CD8-positive, alpha-beta memory T cell (primary cell): Measurements from ENCODE around the gene CCNK. TPM values are rescaled to one million over a fixed set of nuclear protein-coding genes. Genes with fewer than 3 reads are reported as not detected.

Source experiments
- CTCF ChIA-PET: fragments of 350-600 bp; sonication (Branson Sonifier 250); formaldehyde crosslinking; loops from one replicate; lab custom pipeline; 2021; ENCODE audit warnings: antibody characterized with exemption; lab: Charles Lee
- POLR2A ChIA-PET: fragments of 350-600 bp; sonication (Branson Sonifier 250); formaldehyde crosslinking; loops from one replicate; lab custom pipeline; 2021; ENCODE audit warnings: antibody characterized with exemption; lab: Charles Lee
- DNase-seq, 5 donors: peaks; one replicate each; pipeline versions ENCODE4 v3.0.0 to v3.0.0-alpha.2; 2020 to 2022; ENCODE audit warnings: mixed read lengths in 1 of 5
- H3K27ac ChIP-seq: one replicate; pipeline ENCODE4 v1.7.0; 2013; ENCODE audit warnings: low read depth, mild to moderate bottlenecking, low read length, moderate library complexity
- H3K27me3 ChIP-seq: 2 replicates; pipeline ENCODE4 v1.7.0; 2013; ENCODE audit warnings: low read length, mild to moderate bottlenecking; ENCODE audit not compliant: insufficient read depth, poor library complexity, severe bottlenecking
- H3K36me3 ChIP-seq: 2 replicates; pipeline ENCODE4 v1.7.0; 2013; ENCODE audit warnings: mild to moderate bottlenecking, low read length, moderate library complexity; ENCODE audit not compliant: insufficient read depth
- H3K4me1 ChIP-seq: 2 replicates; pipeline ENCODE4 v1.7.0; 2013; ENCODE audit warnings: mild to moderate bottlenecking, low read length, moderate library complexity; ENCODE audit not compliant: insufficient read depth
- H3K4me3 ChIP-seq: 2 replicates; pipeline ENCODE4 v1.7.0; 2013; ENCODE audit warnings: mild to moderate bottlenecking, low read length
- H3K9me3 ChIP-seq: 2 replicates; pipeline ENCODE4 v1.7.0; 2013; ENCODE audit warnings: mild to moderate bottlenecking, low read length
- H3K27ac Mint-ChIP-seq, 8 donors: one replicate each; pipeline ENCODE4 v1.8.0; 2020 to 2021; ENCODE audit warnings: mixed read lengths in 8 of 8, mild to moderate bottlenecking in 6 of 8, inconsistent platforms in 3 of 8, moderate library complexity in 3 of 8
- H3K27me3 Mint-ChIP-seq, 2 donors: one replicate each; pipeline ENCODE4 v1.8.0; 2020 to 2021; ENCODE audit warnings: mixed read lengths in 2 of 2, mild to moderate bottlenecking in 1 of 2, moderate library complexity in 1 of 2
- H3K36me3 Mint-ChIP-seq, 3 donors: one replicate each; pipeline ENCODE4 v1.8.0; 2020 to 2021; ENCODE audit warnings: mixed read lengths in 3 of 3, inconsistent platforms in 1 of 3, mild to moderate bottlenecking in 1 of 3
- H3K4me1 Mint-ChIP-seq, 3 donors: one replicate each; pipeline ENCODE4 v1.8.0; 2020 to 2021; ENCODE audit warnings: mixed read lengths in 3 of 3, inconsistent platforms in 1 of 3, mild to moderate bottlenecking in 1 of 3
- H3K4me3 Mint-ChIP-seq, 7 donors: one replicate each; pipeline ENCODE4 v1.8.0; 2020 to 2021; ENCODE audit warnings: mixed read lengths in 7 of 7, mild to moderate bottlenecking in 6 of 7, moderate library complexity in 4 of 7, inconsistent platforms in 2 of 7
- H3K9me3 Mint-ChIP-seq, 5 donors: one replicate each; pipeline ENCODE4 v1.8.0; 2020 to 2022; ENCODE audit warnings: mixed read lengths in 5 of 5, mild to moderate bottlenecking in 3 of 5, moderate library complexity in 2 of 5, inconsistent platforms in 1 of 5
- polyA plus RNA-seq: library from polyadenylated mRNA; unstranded; fragments of 300-500 nt; fragmentation: Illumina TruSeq; gene quantifications from one replicate; pipeline ENCODE4 v1.2.3, GENCODE V29; 2021
- total RNA-seq, 2 experiments: library from RNA; stranded (reverse); gene quantifications; one replicate each; pipeline ENCODE4 v1.2.3, GENCODE V29; 2021

Gene CCNK
- total and polyA plus RNA-seq, 3 experiments from 2014 or later = 16.4 to 115 (median 110) TPM

- H3K27me3 Mint-ChIP-seq = no peaks in the 10 kb centered on the region
- CTCF ChIA-PET = interaction anchor here (1.0 kb wide), 1 partner anchor 8 kb away, joined by 4 read pairs; no protein-coding TSS in a partner anchor
Measured at GRCh38 chr14:99475660-99476059, 5.5 kb upstream of the CCNK start.

GRCh38 chr14:99476864-99477263, 4.3 kb upstream of the CCNK start:
- DNase-seq = no peak

More at GRCh38 chr14:99475660-99476059, 5.5 kb upstream of the CCNK start:
- H3K4me3 Mint-ChIP-seq = no peak overlapping the region
- Histone ChIP-seq H3K4me1 (peaks cover 15% of the 10 kb centered on the region), H3K4me3 (no peak overlapping the region), H3K27me3 (no peaks in the 10 kb centered on the region), H3K27ac (no peak overlapping the region), H3K9me3 (no peaks in the 10 kb centered on the region), H3K36me3 (no peaks in the 10 kb centered on the region)
- peaks cover 0 to 2% (median 2%) of the 10 kb centered on the region in 3 donors for H3K36me3 Mint-ChIP-seq
- DNase-seq = no peak
- POLR2A ChIA-PET = no interaction called here
- no peaks in the 10 kb centered on the region for H3K9me3 Mint-ChIP-seq
- peak overlapping the region in 1 of 8 donors; percentile 7 for H3K27ac Mint-ChIP-seq
- peaks cover 34 to 66% (median 54%) of the 10 kb centered on the region in 3 donors for H3K4me1 Mint-ChIP-seq

GRCh38 chr14:99478128-99478527, 3.1 kb upstream of the CCNK start:
- peaks cover 26% of the 10 kb centered on the region for H3K4me1 ChIP-seq
- DNase-seq = no peak
- ChIA-PET POLR2A (no interaction called here), CTCF (no interaction called here)
- no peaks in the 10 kb centered on the region for H3K9me3 ChIP-seq
- H3K4me3 ChIP-seq = peak overlapping the region; percentile 28
- Mint-ChIP-seq H3K4me3 (peak overlapping the region in 5 of 7 donors; percentile 7 to 95 (median 22)), H3K9me3 (no peaks in the 10 kb centered on the region), H3K4me1 (peaks cover 39 to 70% (median 58%) of the 10 kb centered on the region in 3 donors), H3K27ac (peak overlapping the region in 5 of 8 donors; percentile 4 to 80 (median 64)), H3K36me3 (peaks cover 0 to 14% (median 2%) of the 10 kb centered on the region in 3 donors), H3K27me3 (peaks cover 0 to 4% of the 10 kb centered on the region in 2 donors)
- peak overlapping the region; percentile 18 for H3K27ac ChIP-seq
- no peaks in the 10 kb centered on the region for H3K27me3 ChIP-seq
- no peaks in the 10 kb centered on the region for H3K36me3 ChIP-seq

More at GRCh38 chr14:99476864-99477263, 4.3 kb upstream of the CCNK start:
- Mint-ChIP-seq H3K9me3 (no peaks in the 10 kb centered on the region), H3K27me3 (peaks cover 0 to 4% of the 10 kb centered on the region in 2 donors), H3K4me3 (no peak overlapping the region), H3K27ac (peak overlapping the region in 1 of 8 donors; percentile 78), H3K36me3 (peaks cover 0 to 11% (median 2%) of the 10 kb centered on the region in 3 donors), H3K4me1 (peaks cover 32 to 65% (median 51%) of the 10 kb centered on the region in 3 donors)
- Histone ChIP-seq H3K27me3 (no peaks in the 10 kb centered on the region), H3K36me3 (no peaks in the 10 kb centered on the region), H3K9me3 (no peaks in the 10 kb centered on the region), H3K4me1 (peaks cover 15% of the 10 kb centered on the region), H3K4me3 (no peak overlapping the region), H3K27ac (no peak overlapping the region)
- CTCF ChIA-PET = interaction anchor here (1.0 kb wide), 1 partner anchor 9 kb away, joined by 4 read pairs; no protein-coding TSS in a partner anchor
- POLR2A ChIA-PET = no interaction called here

- H3K4me1 Mint-ChIP-seq = peaks cover 51 to 76% (median 64%) of the 10 kb centered on the region in 3 donors
- CTCF ChIA-PET = no interaction called here
- POLR2A ChIA-PET = no interaction called here
- H3K9me3 Mint-ChIP-seq = no peaks in the 10 kb centered on the region
- DNase-seq = peak in 1 of 5 donors; percentile 4
- H3K27me3 Mint-ChIP-seq = peaks cover 0 to 4% of the 10 kb centered on the region in 2 donors
- H3K4me3 Mint-ChIP-seq = peak overlapping the region; percentile 89 to 98 (median 94)
- H3K9me3 ChIP-seq = no peaks in the 10 kb centered on the region
- peak overlapping the region; percentile 66 for H3K4me3 ChIP-seq
- H3K36me3 Mint-ChIP-seq = peaks cover 0 to 14% (median 2%) of the 10 kb centered on the region in 3 donors
- no peaks in the 10 kb centered on the region for H3K36me3 ChIP-seq
- peak overlapping the region; percentile 38 for H3K27ac ChIP-seq
- H3K27me3 ChIP-seq = no peaks in the 10 kb centered on the region
- peak overlapping the region; percentile 5 to 93 (median 84) for H3K27ac Mint-ChIP-seq
- H3K4me1 ChIP-seq = peaks cover 38% of the 10 kb centered on the region
Measured at GRCh38 chr14:99479160-99479905, 1.9 kb upstream of the CCNK start.

GRCh38 chr14:99479906-99480869, 1.0 kb upstream of the CCNK start, which contains the start of gene SETD3:
Gene SETD3, minus strand, starts transcription at chr14:99480859. Its CDS starts 15,054 bp downstream, at chr14:99465805.
- no peaks in the 10 kb centered on the region for H3K9me3 ChIP-seq
- H3K27ac ChIP-seq = peak within 1 kb of the TSS; percentile 97
- H3K4me1 ChIP-seq = peaks cover 39% of the 10 kb centered on the region
- H3K4me3 ChIP-seq = peak within 1 kb of the TSS; percentile 91
- no peaks in the 10 kb centered on the region for H3K9me3 Mint-ChIP-seq
- peaks cover 56 to 82% (median 70%) of the 10 kb centered on the region in 3 donors for H3K4me1 Mint-ChIP-seq
- ChIA-PET POLR2A (interaction anchor here (0.9 to 1.6 kb wide), 6 partner anchors 15 to 588 kb away, joined by 3 to 18 read pairs (median 6); partner anchors contain the start of genes CCDC85C and CYP46A1), CTCF (interaction anchor here (1.0 kb wide), 1 partner anchor 123 kb away, joined by 4 read pairs; the partner anchor contains the start of gene CCDC85C)
- H3K27me3 ChIP-seq = no peaks in the 10 kb centered on the region
- H3K36me3 ChIP-seq = no peaks in the 10 kb centered on the region
- H3K27ac Mint-ChIP-seq = peak within 1 kb of the TSS; percentile 95 to 99 (median 98)
- DNase-seq = peak; percentile 16 to 57 (median 31)
- H3K4me3 Mint-ChIP-seq = peak within 1 kb of the TSS; percentile 97 to 100 (median 98)
- H3K36me3 Mint-ChIP-seq = peaks cover 0 to 14% (median 2%) of the 10 kb centered on the region in 3 donors
- peaks cover 0 to 4% of the 10 kb centered on the region in 2 donors for H3K27me3 Mint-ChIP-seq

GRCh38 chr14:99481745-99482099, 513 bp downstream of the CCNK start:
- POLR2A ChIA-PET = interaction anchor here (0.9 to 1.6 kb wide), 4 partner anchors 8 to 202 kb away, joined by 3 to 18 read pairs (median 8); partner anchors contain the start of genes CCDC85C and CYP46A1
- Mint-ChIP-seq H3K27me3 (peaks cover 0 to 4% of the 10 kb centered on the region in 2 donors), H3K4me1 (peaks cover 62 to 80% (median 75%) of the 10 kb centered on the region in 3 donors), H3K4me3 (peak overlapping the region; percentile 97 to 100 (median 98)), H3K9me3 (no peaks in the 10 kb centered on the region), H3K36me3 (peaks cover 0 to 14% (median 2%) of the 10 kb centered on the region in 3 donors), H3K27ac (peak overlapping the region; percentile 95 to 99 (median 98))
- Histone ChIP-seq H3K4me1 (peaks cover 45% of the 10 kb centered on the region), H3K36me3 (no peaks in the 10 kb centered on the region), H3K27ac (peak overlapping the region; percentile 97), H3K4me3 (peak overlapping the region; percentile 91), H3K9me3 (no peaks in the 10 kb centered on the region), H3K27me3 (no peaks in the 10 kb centered on the region)
- CTCF ChIA-PET = interaction anchor here (0.8 kb wide), 1 partner anchor 66 kb away, joined by 3 read pairs; no protein-coding TSS in a partner anchor
- peak in 1 of 5 donors; percentile 26 for DNase-seq

GRCh38 chr14:99484106-99484505, 2.9 kb downstream of the CCNK start:
- DNase-seq = no peak
- no peaks in the 10 kb centered on the region for H3K36me3 ChIP-seq
- peak overlapping the region in 1 of 7 donors; percentile 41 for H3K4me3 Mint-ChIP-seq
- no peaks in the 10 kb centered on the region for H3K9me3 Mint-ChIP-seq
- H3K36me3 Mint-ChIP-seq = peaks cover 0 to 15% (median 0%) of the 10 kb centered on the region in 3 donors
- peaks cover 64 to 84% (median 77%) of the 10 kb centered on the region in 3 donors for H3K4me1 Mint-ChIP-seq
- peak overlapping the region in 2 of 8 donors; percentile 27 to 97 for H3K27ac Mint-ChIP-seq
- POLR2A ChIA-PET = no interaction called here
- H3K9me3 ChIP-seq = no peaks in the 10 kb centered on the region
- peaks cover 48% of the 10 kb centered on the region for H3K4me1 ChIP-seq
- peaks cover 0 to 4% of the 10 kb centered on the region in 2 donors for H3K27me3 Mint-ChIP-seq
- CTCF ChIA-PET = interaction anchor here (1.4 kb wide), 1 partner anchor 69 kb away, joined by 3 read pairs; no protein-coding TSS in a partner anchor
- no peak overlapping the region for H3K4me3 ChIP-seq
- no peak overlapping the region for H3K27ac ChIP-seq
- no peaks in the 10 kb centered on the region for H3K27me3 ChIP-seq
